ENCODE measurements around the gene SRMS.

GRCh38 chr20:63549679-63550282 lies 2.2 kb upstream of the SRMS start:
- TF ChIP-seq CTCF (IDR thresholded peaks at IDR 0.05) (no peak), POLR2A (IDR thresholded peaks at IDR 0.05) (no peak)
